ENCODE measurements around the gene AUTS2.

AUTS2 gene

GRCh38 chr7:69598081-69598486, at the start of gene AUTS2:
Gene AUTS2 (plus strand): TSS chr7:69598475. CDS start chr7:69599654, 1,179 bp downstream.
- peak; percentile 37 for DNase-seq

- no peak for DNase-seq
Observed at GRCh38 chr7:69550991-69551390, 47.3 kb upstream of the AUTS2 start.

- no peak for DNase-seq
Observed at GRCh38 chr7:69553190-69553589, 45.1 kb upstream of the AUTS2 start.

DNA sequence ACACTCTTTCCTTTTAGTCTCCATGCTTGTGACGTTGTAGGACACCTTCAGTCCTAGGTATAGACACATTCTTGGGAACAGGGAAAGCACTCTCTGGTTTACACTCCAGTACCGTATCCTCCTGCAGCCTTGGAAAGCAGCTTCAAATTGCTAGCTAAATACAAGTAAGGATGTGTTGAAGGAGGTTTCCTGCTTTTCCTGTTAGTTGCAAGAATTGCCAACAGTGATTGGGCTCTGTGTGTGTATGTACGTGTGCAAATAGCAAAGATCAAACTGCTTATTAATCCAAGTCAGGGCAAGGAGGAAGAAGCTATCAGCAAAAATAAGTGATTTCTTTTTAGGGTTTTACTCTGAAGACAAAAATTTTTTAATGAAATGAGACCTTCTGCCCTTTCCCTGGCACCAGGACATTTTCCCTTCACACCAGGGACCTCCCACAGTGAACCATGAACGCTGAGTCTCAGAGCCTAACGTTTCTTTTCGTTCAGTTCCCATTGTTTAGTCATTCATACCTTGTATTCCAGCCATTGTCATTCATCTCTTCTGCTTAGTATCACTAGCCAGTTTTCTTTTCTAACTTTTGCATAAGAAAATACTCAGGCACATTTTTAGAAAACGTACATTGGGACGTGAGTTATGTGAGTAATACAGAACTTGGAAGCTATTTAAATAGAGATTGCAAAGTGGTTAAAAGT, 36.9 kb upstream of the AUTS2 start:
- DNase-seq, result no peak

DNA sequence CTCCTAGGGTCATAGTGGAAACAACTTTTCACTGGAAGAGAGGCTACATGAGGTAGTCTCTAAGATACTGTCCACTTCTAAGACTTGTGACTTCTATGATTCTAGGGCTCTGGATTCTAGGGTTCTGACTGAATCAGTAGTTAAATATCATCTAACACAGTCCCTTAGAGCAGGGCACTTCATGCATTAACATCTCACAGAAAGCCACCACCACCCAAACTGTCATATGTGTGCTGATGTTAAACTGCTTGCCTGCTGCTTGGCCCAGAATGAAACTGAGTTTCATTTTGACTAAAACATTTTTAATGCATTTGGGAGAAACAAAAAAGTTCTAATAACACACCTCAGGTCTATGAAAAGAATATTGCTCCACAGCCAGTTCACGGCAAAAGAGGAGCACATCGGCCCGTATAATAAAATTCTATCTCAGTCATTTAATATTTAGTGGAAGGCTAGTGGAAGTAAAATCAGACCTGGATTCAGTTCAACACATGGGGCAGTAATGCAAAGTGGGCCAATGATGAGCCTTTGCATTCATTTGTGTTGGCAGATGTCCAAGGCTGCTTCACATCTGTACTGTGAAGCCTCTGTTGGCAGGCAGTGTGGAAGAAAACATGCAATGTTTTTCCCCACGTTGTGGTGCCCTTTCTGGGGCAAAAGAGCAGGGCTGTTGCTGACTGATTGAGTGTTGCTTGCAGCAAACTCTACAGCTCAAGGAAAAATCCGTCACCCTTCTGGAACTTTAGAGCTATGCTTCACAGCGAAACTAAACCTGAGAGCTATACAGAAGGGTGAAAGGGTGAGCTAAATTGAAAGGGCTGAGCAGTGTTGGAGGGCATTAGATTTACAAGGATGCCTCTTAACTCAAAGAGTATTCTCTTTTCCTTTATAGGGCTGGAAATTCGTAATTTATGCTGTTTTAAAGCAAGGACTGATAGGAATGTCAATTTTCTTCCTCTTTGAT, 33.5 kb upstream of the AUTS2 start:
- DNase-seq, result no peak

DNA sequence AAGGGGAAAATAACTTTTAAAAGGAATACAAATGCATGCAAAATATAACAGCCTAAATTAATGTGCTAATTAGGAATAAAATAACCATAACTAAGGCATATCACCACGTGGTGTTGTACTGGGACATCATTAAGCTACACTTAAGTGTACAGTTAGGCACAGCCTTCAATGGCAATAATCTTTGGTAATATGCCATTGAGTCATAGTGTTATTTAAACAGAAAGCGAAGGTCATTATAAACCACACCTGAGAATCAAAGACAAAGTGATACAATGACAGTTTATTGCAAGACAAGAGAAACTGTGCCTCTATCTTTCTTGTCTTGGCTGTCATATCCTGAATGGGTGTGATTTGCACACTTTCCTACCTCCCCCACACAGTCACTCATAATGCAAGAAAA, 30.5 kb upstream of the AUTS2 start:
- no peak for DNase-seq

- no peak for DNase-seq
Observed at GRCh38 chr7:69568266-69568665, 30.0 kb upstream of the AUTS2 start.

- no peak for DNase-seq
Observed at GRCh38 chr7:69575651-69576050, 22.6 kb upstream of the AUTS2 start.

GRCh38 chr7:69577221-69577620, 21.1 kb upstream of the AUTS2 start:
- no peak for DNase-seq

DNA sequence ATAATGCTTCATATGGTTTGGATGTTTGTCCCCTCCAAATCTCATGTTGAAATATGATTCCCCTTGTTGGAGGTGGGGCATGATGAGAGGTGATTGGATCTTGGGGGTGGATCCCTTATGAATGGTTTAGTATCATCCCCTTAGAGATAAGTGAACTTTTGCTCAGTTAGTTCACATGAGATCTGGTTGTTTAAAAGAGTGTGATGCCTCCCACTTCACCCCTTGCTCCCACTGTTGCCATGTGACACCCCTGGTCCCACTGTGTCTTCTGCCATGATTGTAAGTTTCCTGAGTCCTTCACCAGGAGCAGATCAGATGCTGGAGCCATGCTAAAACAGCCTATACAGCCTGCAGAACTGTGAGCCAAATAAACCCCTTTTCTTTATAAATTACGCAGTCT, 13.1 kb upstream of the AUTS2 start:
- DNase-seq, result no peak

DNA sequence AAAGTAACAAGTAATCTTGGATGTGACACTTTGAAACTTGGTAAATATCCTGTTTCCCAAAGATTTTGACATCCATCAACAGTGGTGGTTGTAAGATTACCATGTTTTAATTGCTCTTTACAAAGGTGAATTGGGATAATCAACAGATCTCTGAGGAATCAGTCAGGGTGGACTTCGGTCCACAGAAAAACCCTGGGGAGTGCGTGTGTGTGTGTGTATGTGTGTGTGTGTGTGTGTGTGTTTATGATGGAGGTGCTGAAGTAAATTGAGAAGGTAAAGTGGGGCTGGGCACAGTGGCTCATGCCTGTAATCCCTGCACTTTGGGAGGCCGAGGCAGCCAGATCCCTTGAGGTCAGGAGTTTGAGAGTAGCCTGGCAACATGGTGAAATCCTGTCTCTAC, 12.0 kb upstream of the AUTS2 start:
- no peak for DNase-seq

- no peak for DNase-seq
Observed at GRCh38 chr7:69588773-69589172, 9.5 kb upstream of the AUTS2 start.

DNA sequence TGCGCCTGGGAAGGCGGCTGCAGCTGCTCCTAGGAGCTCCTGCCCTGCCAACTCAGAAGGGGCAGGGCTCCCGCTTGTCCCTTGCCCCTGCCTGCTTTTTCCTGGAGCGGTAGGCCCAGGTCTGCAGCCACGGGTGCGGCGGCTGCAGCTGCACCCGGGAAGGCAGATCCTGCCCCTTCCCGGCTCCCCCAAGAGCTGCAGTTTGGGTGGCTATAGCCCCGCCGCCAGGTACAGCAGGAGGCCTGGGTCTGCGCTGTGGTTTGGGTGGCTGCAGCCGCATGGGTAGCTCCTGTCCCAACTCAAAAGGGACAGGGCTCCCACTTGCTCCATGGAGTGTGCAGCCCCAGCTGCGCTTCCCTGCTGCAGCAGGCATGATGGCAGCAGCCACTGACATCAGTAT, 6.5 kb upstream of the AUTS2 start:
- no peak for DNase-seq

- DNase-seq, result no peak
Observed at GRCh38 chr7:69593511-69593910, 4.8 kb upstream of the AUTS2 start.

GRCh38 chr7:69595415-69595814, 2.9 kb upstream of the AUTS2 start:
- no peak for DNase-seq

DNA sequence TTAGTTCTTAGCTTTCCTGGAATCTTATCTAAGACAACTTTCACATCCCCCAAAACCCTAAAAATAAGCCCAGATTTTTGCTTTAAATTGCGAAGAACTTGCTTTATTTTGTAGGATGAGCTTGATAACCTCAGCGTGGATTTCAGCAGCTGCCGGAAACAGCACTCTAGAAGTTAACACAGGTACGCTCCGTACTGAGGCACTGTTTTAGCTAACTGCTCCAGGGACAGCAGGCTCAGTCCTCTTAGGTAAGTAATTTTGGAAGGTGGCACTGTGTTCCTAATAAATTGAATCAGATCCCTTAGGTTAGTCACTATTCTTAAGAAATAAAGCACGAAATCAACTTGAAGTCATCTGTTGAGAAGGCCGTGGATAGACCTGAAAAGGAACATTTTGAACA, 2.2 kb upstream of the AUTS2 start:
- no peak for DNase-seq

- DNase-seq, result no peak
Observed at GRCh38 chr7:69596723-69597277, 1.5 kb upstream of the AUTS2 start.

DNA sequence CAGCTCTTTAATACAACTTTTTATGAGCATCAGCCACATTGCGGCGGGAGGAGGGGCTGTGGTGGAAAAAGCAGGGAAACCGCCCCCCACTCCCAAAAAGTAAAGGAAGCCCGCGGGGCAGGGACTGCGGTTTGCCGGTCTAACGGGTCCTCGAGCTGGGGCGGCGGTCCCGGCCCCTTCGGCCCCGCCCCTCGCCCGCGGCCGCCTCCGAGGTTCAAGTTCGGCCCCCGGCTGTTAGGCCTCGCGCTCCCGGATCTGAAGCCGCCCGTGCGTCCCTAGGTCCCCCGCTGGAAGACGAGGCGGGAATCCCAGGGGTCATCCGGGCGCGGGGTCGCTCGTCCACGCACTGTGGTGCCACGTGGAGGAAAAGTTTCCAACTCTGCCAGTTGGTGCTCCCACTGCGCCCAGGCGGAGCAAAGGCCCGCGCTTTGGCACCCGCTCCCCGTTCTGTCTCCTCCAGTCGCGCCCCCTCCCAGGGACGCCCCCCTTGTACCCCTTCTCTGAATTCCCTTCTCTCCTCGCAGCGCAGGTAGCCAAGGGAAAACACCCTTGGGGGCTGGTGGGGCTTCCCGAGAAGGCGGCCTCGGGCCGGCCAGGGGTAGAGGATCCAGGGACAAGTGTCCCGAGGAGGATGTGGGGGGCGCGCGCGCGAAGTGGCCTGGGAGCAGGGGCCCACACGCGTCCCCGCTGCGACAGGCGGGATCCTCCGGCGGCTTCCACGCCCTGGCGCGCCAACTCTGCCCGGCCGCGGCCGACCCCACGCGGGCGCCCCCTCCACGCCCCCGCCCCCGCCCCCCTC, 798 bp upstream of the AUTS2 start:
- no peak for DNase-seq

DNA sequence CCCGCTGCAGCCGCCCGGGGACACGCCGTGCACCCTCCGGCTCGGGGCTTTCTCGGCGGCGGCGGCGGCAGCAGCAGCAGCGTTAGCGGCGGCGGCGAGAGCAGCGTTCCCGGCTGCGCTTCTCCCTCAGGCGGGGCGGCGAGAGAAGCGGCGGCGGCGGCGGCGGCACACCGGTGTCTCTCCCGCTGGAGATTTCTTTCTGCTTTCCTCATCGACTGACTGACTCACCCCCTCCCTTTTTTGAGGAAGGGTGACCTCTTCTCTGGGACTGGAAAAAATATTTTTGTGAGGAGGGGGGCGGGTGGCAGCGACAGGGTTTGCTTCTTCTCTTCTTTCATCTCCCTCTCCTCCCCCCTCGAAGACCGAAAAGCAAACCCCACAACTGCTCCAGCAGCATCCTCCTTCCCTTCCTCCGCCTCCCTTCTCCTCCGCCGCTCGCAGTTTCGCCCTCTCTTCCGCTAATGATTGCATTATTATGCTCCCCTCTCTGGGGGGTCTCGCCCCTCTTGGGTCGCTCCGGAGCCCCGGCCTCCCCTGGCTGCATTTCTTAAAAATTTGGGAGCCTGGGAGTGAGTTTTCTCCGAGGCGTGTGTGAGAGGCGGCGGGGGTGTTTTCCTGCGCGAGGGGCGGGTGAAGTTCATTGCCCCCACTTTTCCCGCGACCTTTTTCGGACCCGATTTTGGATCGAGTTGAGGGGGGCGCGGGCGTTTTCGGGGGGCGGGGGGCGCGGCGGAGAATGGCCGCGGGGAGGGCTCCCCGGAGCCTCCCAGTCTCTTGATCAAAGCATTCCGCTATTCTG, 411 bp downstream of the AUTS2 start:
- DNase-seq, result no peak

- no peak for DNase-seq
Observed at GRCh38 chr7:69599286-69599954, 1.1 kb downstream of the AUTS2 start.

GRCh38 chr7:69599955-69600709, 1.9 kb downstream of the AUTS2 start:
- no peak for DNase-seq

All from activated CD4-positive, alpha-beta T cell treated with anti-CD3 and anti-CD28 coated beads, Interleukin-2, amount 50 U/mL, for 16 hours (primary cell).